WERI-Rb-1 (cell line): ENCODE data around the gene LTBP1.

ENCODE experiments used
- DNase-seq: peaks from one replicate; pipeline ENCODE4 v3.0.0-alpha.2; 2020
- H3K27ac ChIP-seq: fragments of 250-450 bp; sonication (Bioruptor Pico); 2 replicates; pipeline ENCODE4 v1.5.1; 2020; ENCODE audit warnings: mild to moderate bottlenecking, moderate library complexity
- H3K27me3 ChIP-seq: fragments of 250-450 bp; sonication (Bioruptor Pico); 2 replicates; pipeline ENCODE4 v1.5.1; 2021; ENCODE audit warnings: mild to moderate bottlenecking, low read depth, moderate library complexity; ENCODE audit not compliant: insufficient read depth, severe bottlenecking
- H3K36me3 ChIP-seq: fragments of 250-450 bp; sonication (Bioruptor Pico); 2 replicates; pipeline ENCODE4 v1.5.1; 2020; ENCODE audit warnings: mild to moderate bottlenecking, moderate library complexity
- H3K4me3 ChIP-seq: 2 replicates; pipeline ENCODE4 v1.5.1; 2011; ENCODE audit warnings: low read depth, mild to moderate bottlenecking, control low read depth, low read length
- H3K9me3 ChIP-seq: fragments of 250-450 bp; sonication (Bioruptor Pico); 2 replicates; pipeline ENCODE4 v1.5.1; 2021; ENCODE audit warnings: mild to moderate bottlenecking, moderate library complexity; ENCODE audit not compliant: severe bottlenecking
- TF ChIP-seq, protein P1 (sequence below): IDR thresholded peaks from 2 replicates; pipeline ENCODE4 v1.5.1; 2011; ENCODE audit warnings: low read depth, mild to moderate bottlenecking, control low read depth, inconsistent platforms, low read length

LTBP1 gene

DNA sequence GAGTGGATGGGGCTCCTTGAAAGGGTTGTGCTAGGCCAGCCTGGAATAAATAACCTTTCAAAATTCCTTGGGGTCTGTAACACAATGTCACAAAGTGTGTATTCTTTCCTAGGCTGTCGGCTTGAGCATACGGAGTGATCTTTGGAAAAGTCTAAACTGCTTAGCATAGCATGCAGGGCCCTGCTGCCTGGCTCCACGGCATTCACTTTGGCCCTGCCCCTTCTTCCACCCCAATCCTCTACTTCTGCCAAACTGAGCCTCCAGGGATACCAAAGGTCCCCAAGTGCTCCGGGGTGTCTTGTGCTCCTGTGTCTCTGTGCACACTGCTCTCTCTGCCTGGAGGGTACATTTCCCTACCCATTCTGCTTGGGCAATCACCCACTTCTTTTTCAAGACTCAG, 196.1 kb downstream of the LTBP1 start:
- TF ChIP-seq, protein P1, sequence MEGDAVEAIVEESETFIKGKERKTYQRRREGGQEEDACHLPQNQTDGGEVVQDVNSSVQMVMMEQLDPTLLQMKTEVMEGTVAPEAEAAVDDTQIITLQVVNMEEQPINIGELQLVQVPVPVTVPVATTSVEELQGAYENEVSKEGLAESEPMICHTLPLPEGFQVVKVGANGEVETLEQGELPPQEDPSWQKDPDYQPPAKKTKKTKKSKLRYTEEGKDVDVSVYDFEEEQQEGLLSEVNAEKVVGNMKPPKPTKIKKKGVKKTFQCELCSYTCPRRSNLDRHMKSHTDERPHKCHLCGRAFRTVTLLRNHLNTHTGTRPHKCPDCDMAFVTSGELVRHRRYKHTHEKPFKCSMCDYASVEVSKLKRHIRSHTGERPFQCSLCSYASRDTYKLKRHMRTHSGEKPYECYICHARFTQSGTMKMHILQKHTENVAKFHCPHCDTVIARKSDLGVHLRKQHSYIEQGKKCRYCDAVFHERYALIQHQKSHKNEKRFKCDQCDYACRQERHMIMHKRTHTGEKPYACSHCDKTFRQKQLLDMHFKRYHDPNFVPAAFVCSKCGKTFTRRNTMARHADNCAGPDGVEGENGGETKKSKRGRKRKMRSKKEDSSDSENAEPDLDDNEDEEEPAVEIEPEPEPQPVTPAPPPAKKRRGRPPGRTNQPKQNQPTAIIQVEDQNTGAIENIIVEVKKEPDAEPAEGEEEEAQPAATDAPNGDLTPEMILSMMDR, result no peak
- Histone ChIP-seq H3K27me3 (no peaks in the 10 kb centered on the region), H3K9me3 (no peaks in the 10 kb centered on the region), H3K36me3 (no peaks in the 10 kb centered on the region), H3K27ac (no peak overlapping the region), H3K4me3 (no peak overlapping the region)
- DNase-seq, result no peak

DNA sequence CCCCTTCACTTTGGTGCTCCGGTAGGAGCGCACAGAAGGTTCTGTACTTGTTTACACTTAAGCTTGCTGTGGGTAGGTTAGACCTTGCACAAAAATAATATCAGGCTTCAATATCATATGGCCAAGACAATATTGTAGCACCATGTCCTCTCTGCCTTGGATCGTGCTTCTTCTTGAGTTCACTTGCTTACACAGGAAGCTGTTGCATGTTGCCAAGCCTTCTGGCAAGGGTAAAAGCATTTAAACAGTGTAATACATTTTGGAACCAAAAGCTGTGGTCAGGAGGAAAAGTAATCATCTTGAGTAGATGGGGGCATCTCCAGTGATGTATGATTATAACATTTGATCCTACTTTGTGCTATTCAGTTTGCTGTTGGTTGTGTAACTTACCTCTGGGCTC, 197.5 kb downstream of the LTBP1 start:
- TF ChIP-seq, protein P1, result no peak
- no peak for DNase-seq
- H3K27ac ChIP-seq, result no peak overlapping the region
- no peaks in the 10 kb centered on the region for H3K27me3 ChIP-seq
- no peaks in the 10 kb centered on the region for H3K36me3 ChIP-seq
- H3K4me3 ChIP-seq, result no peak overlapping the region
- no peaks in the 10 kb centered on the region for H3K9me3 ChIP-seq

DNA sequence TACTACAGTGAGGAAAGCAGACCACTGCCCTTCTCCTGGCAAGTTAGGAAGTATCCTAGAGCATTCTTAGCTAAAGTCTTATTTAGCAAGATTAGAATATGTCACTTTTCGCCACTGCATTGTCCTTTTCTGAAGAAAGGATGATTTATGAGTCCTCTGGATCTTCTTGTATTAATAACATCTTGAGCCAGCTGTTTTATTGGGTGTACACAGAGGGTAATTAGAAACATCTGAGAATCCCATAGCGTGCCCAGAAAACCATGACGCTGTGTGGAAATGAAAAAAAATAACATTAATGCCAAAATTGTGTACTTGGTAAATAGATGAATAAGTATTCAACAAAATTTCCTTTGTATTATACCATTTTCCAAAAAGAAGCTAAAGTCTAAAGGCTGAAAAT, 198.7 kb downstream of the LTBP1 start:
- no peaks in the 10 kb centered on the region for H3K36me3 ChIP-seq

DNA sequence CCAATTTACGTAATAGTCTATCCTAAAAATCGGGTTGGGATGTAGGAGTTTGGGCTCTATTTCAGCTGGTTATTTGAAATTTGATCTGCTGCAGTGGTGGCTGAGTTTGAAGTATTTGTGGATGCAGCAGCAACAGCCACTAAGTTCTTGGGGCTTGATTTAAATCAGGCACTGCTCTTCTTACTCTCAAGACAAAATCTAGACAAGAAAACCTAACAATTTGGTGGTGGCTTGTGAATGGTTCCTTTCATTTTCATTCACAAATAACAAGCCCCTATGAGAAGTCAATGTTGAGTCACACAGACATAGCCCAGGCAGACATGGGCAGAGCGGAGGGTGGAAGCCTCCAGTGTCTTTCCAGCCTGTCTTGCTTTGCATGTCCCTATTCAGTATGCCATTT, 199.3 kb downstream of the LTBP1 start:
- no peak overlapping the region for H3K27ac ChIP-seq
- no peaks in the 10 kb centered on the region for H3K27me3 ChIP-seq
- H3K9me3 ChIP-seq, result no peaks in the 10 kb centered on the region
- H3K4me3 ChIP-seq, result no peak overlapping the region
- TF ChIP-seq, protein P1, result no peak
- no peak for DNase-seq
- H3K36me3 ChIP-seq, result no peaks in the 10 kb centered on the region

More for the DNA sequence above, 198.7 kb downstream of the LTBP1 start:
- H3K9me3 ChIP-seq, result no peaks in the 10 kb centered on the region
- no peak overlapping the region for H3K27ac ChIP-seq
- DNase-seq, result no peak
- TF ChIP-seq, protein P1, result no peak
- H3K27me3 ChIP-seq, result no peaks in the 10 kb centered on the region
- no peak overlapping the region for H3K4me3 ChIP-seq

DNA sequence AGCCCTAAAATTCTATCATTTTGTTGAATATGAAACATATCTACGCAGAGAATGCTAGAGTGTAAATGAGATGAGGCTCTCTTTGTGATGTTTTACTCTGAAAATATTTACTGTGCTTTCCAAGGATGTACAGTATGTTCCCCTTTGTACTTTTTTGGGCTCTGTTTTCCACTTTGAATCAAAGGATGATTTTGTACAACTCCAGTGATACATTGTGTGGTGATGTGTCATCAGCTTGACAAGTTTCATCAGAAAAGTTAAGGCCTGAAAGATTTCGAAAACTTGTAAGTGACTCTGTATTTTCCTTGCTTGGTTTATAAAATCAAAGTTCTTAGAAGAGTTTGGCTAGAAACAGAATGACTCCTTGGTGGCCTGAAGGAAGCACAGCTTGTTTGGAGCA, 206.3 kb downstream of the LTBP1 start:
- no peaks in the 10 kb centered on the region for H3K9me3 ChIP-seq
- TF ChIP-seq, protein P1, result no peak
- H3K27ac ChIP-seq, result no peak overlapping the region
- no peaks in the 10 kb centered on the region for H3K36me3 ChIP-seq
- no peak overlapping the region for H3K4me3 ChIP-seq
- H3K27me3 ChIP-seq, result no peaks in the 10 kb centered on the region
- DNase-seq, result no peak

DNA sequence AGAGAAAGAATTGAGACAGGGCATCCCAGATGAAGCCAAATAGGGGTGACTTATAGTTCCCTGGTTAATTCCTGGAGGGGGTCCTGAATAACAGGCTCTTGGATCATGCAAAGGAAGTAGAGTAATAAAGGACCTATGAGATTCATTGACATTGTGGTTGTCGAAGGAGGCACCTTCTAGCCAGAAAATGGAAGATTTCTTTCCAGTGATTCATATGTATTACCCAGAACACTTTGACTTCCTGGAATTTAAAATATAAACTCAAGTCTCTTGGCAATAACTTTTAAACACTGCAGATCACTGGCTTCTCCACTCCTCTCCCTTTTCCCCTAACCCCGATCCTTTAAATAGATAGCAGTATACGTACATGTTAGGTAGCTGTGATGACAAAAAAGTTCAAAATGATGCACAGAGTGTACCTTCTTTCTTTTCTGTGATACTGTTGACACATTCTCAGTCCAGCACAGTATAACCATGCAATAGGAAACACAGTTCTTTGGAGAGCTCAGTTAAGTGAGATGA, 211.8 kb downstream of the LTBP1 start:
- no peaks in the 10 kb centered on the region for H3K9me3 ChIP-seq
- TF ChIP-seq, protein P1, result no peak
- no peaks in the 10 kb centered on the region for H3K36me3 ChIP-seq
- H3K27ac ChIP-seq, result no peak overlapping the region
- no peak overlapping the region for H3K4me3 ChIP-seq
- no peaks in the 10 kb centered on the region for H3K27me3 ChIP-seq
- DNase-seq, result no peak
